CD14-positive monocyte (primary cell): ENCODE measurements around the gene OSBPL10. TPM values are rescaled to one million over a fixed set of nuclear protein-coding genes. Genes with fewer than 3 reads are reported as not detected.

ENCODE experiments used
- DNase-seq, 3 donors: peaks; one replicate each; pipeline ENCODE4 v3.0.0-alpha.2; 2011 to 2022
- H2AFZ ChIP-seq: 2 replicates; pipeline ENCODE4 v1.6.0; 2012; ENCODE audit warnings: mild to moderate bottlenecking, low read depth, low read length, inconsistent platforms; ENCODE audit not compliant: insufficient read depth, poor library complexity, severe bottlenecking
- H3K27ac ChIP-seq, 2 donors: 1 replicate in 1 of 2; 2 replicates in 1 of 2; pipeline ENCODE4 v1.5.1; 2012 to 2013; ENCODE audit warnings: low read length in 2 of 2, control low read depth in 1 of 2, inconsistent platforms in 1 of 2, low read depth in 1 of 2, mild to moderate bottlenecking in 1 of 2
- H3K27me3 ChIP-seq, 2 donors: one replicate each; pipeline versions ENCODE4 v1.6.0 to v1.6.1; 2011 to 2013; ENCODE audit warnings: low read length in 2 of 2; ENCODE audit not compliant: control insufficient read depth in 2 of 2, insufficient read depth in 2 of 2
- H3K36me3 ChIP-seq, 2 donors: replicated peaks in 1 of 2; 1 replicate in 1 of 2; 2 replicates in 1 of 2; pipeline versions ENCODE4 v1.5.1 to v1.6.1; 2012 to 2013; ENCODE audit warnings: low read length in 2 of 2, control low read depth in 1 of 2, inconsistent platforms in 1 of 2, mild to moderate bottlenecking in 1 of 2; ENCODE audit not compliant: insufficient read depth in 2 of 2, control insufficient read depth in 1 of 2
- H3K4me1 ChIP-seq, 2 donors: 1 replicate in 1 of 2; 2 replicates in 1 of 2; pipeline versions ENCODE4 v1.5.1 to v1.6.1; 2012 to 2013; ENCODE audit warnings: low read length in 2 of 2, control low read depth in 1 of 2, inconsistent platforms in 1 of 2, mild to moderate bottlenecking in 1 of 2, moderate library complexity in 1 of 2; ENCODE audit not compliant: insufficient read depth in 2 of 2, control insufficient read depth in 1 of 2
- H3K4me2 ChIP-seq: replicated peaks from 2 replicates; pipeline ENCODE3; 2012; ENCODE audit warnings: low read length, moderate library complexity, mild to moderate bottlenecking; ENCODE audit not compliant: poor library complexity, severe bottlenecking; ENCODE audit errors: extremely low read depth
- H3K4me3 ChIP-seq, 3 experiments: fragments of 200-600 bp in 1 of 3; sonication (generic) in 1 of 3; replicated peaks in 1 of 3; 1 replicate in 2 of 3; 2 replicates in 1 of 3; pipeline ENCODE4 v1.5.1; 2011 to 2013; ENCODE audit warnings: low read length in 3 of 3, mild to moderate bottlenecking in 3 of 3, control low read depth in 2 of 3, low read depth in 2 of 3, inconsistent platforms in 1 of 3, moderate library complexity in 1 of 3
- H3K79me2 ChIP-seq: 2 replicates; pipeline ENCODE4 v1.6.0; 2012; ENCODE audit warnings: mild to moderate bottlenecking, control low read depth, inconsistent platforms, low read length, moderate library complexity; ENCODE audit not compliant: insufficient read depth
- H3K9ac ChIP-seq: 2 replicates; pipeline ENCODE4 v1.6.0; 2017; ENCODE audit warnings: low read length, mild to moderate bottlenecking; ENCODE audit not compliant: insufficient read depth, poor library complexity, severe bottlenecking
- H3K9me3 ChIP-seq, 2 donors: replicated peaks in 1 of 2; 1 replicate in 1 of 2; 2 replicates in 1 of 2; pipeline versions ENCODE4 v1.5.1 to v1.6.1; 2012 to 2013; ENCODE audit warnings: low read length in 2 of 2, control low read depth in 1 of 2; ENCODE audit not compliant: control insufficient read depth in 1 of 2, insufficient read depth in 1 of 2
- H4K20me1 ChIP-seq: 2 replicates; pipeline ENCODE4 v1.6.0; 2012; ENCODE audit warnings: mild to moderate bottlenecking, low read length, control low read depth, moderate library complexity; ENCODE audit not compliant: insufficient read depth
- H3K27ac Mint-ChIP-seq, 7 donors: one replicate each; pipeline ENCODE4 v1.8.0; 2020; ENCODE audit warnings: mild to moderate bottlenecking in 7 of 7, mixed read lengths in 7 of 7, moderate library complexity in 6 of 7, inconsistent platforms in 2 of 7
- H3K27me3 Mint-ChIP-seq, 3 donors: one replicate each; pipeline ENCODE4 v1.8.0; 2021 to 2022; ENCODE audit warnings: low read depth in 3 of 3, mild to moderate bottlenecking in 3 of 3, mixed read lengths in 3 of 3, moderate library complexity in 3 of 3, inconsistent platforms in 1 of 3
- H3K36me3 Mint-ChIP-seq, 2 donors: one replicate each; pipeline ENCODE4 v1.8.0; 2020; ENCODE audit warnings: mixed read lengths in 2 of 2, inconsistent platforms in 1 of 2, mild to moderate bottlenecking in 1 of 2
- H3K4me1 Mint-ChIP-seq: one replicate; pipeline ENCODE4 v1.8.0; 2020; ENCODE audit warnings: mild to moderate bottlenecking, mixed read lengths
- H3K4me3 Mint-ChIP-seq, 2 donors: one replicate each; pipeline ENCODE4 v1.8.0; 2020; ENCODE audit warnings: mild to moderate bottlenecking in 2 of 2, mixed read lengths in 2 of 2, moderate library complexity in 1 of 2
- H3K9me3 Mint-ChIP-seq, 7 donors: one replicate each; pipeline ENCODE4 v1.8.0; 2020 to 2022; ENCODE audit warnings: mixed read lengths in 7 of 7, mild to moderate bottlenecking in 6 of 7, moderate library complexity in 6 of 7, inconsistent platforms in 2 of 7
- CTCF ChIP-seq: fragments of 200-600 bp; IDR thresholded peaks from one replicate; pipeline ENCODE4 v1.8.0; 2022; ENCODE audit warnings: antibody characterized with exemption, mild to moderate bottlenecking
- WGBS: methylation state at CpG from one replicate; pipeline ENCODE4 v1.1.5; 2013; ENCODE audit warnings: missing lambda C conversion rate; ENCODE audit not compliant: insufficient coverage; 5-methylcytosine and 5-hydroxymethylcytosine counted together
- intact Hi-C, 2 donors: fragments of 100-400 bp; cut with micrococcal nuclease; formaldehyde crosslinking; loops; one replicate each; pipeline versions ENCODE4 v1.15.0 to v1.15.1; 2023
- polyA plus RNA-seq, 3 donors: library from polyadenylated mRNA; depleted of rRNA in 1 of 3; unstranded in 2 of 3; stranded (reverse) in 1 of 3; fragments of 300-500 nt in 2 of 3; fragments of >200 nt in 1 of 3; fragmentation: Illumina TruSeq in 2 of 3; gene quantifications; 1 replicate in 2 of 3; 2 replicates in 1 of 3; pipeline ENCODE4 v1.2.3, GENCODE V29; 2012 to 2021

Gene OSBPL10
- polyA plus RNA-seq, 3 donors, result 0.03 TPM; not detected in 2

GRCh38 chr3:31791090-31791430 is 190.0 kb downstream of the OSBPL10 start:
- no peak overlapping the region for H2AFZ ChIP-seq
- H3K79me2 ChIP-seq, result no peaks in the 10 kb centered on the region
- Mint-ChIP-seq H3K4me1 (no peaks in the 10 kb centered on the region), H3K27ac (no peak overlapping the region), H3K4me3 (no peak overlapping the region), H3K27me3 (peaks cover 2 to 5% (median 4%) of the 10 kb centered on the region in 3 donors), H3K36me3 (no peaks in the 10 kb centered on the region), H3K9me3 (peaks cover 0 to 2% (median 0%) of the 10 kb centered on the region in 7 donors)
- H3K27ac ChIP-seq, result no peak overlapping the region
- WGBS, result 100% methylated on average over 1 of the region's 2 CpGs
- H3K4me1 ChIP-seq, result no peaks in the 10 kb centered on the region
- no peaks in the 10 kb centered on the region for H3K36me3 ChIP-seq
- DNase-seq, result no peak
- intact Hi-C loops, result no loop called here
- no peaks in the 10 kb centered on the region for H3K9me3 ChIP-seq
- no peaks in the 10 kb centered on the region for H4K20me1 ChIP-seq
- H3K9ac ChIP-seq, result no peak overlapping the region
- H3K4me3 ChIP-seq, result no peak overlapping the region
- no peaks in the 10 kb centered on the region for H3K27me3 ChIP-seq
- TF ChIP-seq CTCF, result no peak
- H3K4me2 ChIP-seq, result no peak overlapping the region

GRCh38 chr3:31790193-31791089 is 190.6 kb downstream of the OSBPL10 start:
- peaks cover 2 to 5% (median 4%) of the 10 kb centered on the region in 3 donors for H3K27me3 Mint-ChIP-seq
- Histone ChIP-seq H3K27ac (no peak overlapping the region), H3K9ac (no peak overlapping the region), H2AFZ (no peak overlapping the region), H3K36me3 (no peaks in the 10 kb centered on the region), H3K9me3 (no peaks in the 10 kb centered on the region), H3K4me2 (no peak overlapping the region), H3K27me3 (no peaks in the 10 kb centered on the region), H3K4me1 (no peaks in the 10 kb centered on the region), H4K20me1 (no peaks in the 10 kb centered on the region), H3K4me3 (no peak overlapping the region), H3K79me2 (no peaks in the 10 kb centered on the region)
- intact Hi-C loops, result no loop called here
- H3K4me1 Mint-ChIP-seq, result no peaks in the 10 kb centered on the region
- 100% methylated on average over 5 of the region's 7 CpGs for WGBS
- DNase-seq, result no peak
- H3K4me3 Mint-ChIP-seq, result no peak overlapping the region
- peaks cover 0 to 2% (median 0%) of the 10 kb centered on the region in 7 donors for H3K9me3 Mint-ChIP-seq
- no peaks in the 10 kb centered on the region for H3K36me3 Mint-ChIP-seq
- no peak overlapping the region for H3K27ac Mint-ChIP-seq
- no peak for TF ChIP-seq CTCF
